Activated CD4-positive, alpha-beta T cell treated with anti-CD3 and anti-CD28 coated beads, Interleukin-2, amount 10 ng/mL, durations not matched to agents 7 days and 5 days (primary cell): ENCODE data around the gene NRN1. TPM values are rescaled to one million over a fixed set of nuclear protein-coding genes. Genes with fewer than 3 reads are reported as not detected.
A peak's percentile ranks its signal among the peaks of the same experiment; 100 is the strongest.

Source experiments
- CTCF ChIA-PET: fragments of 350-600 bp; sonication (Branson Sonifier 250); formaldehyde crosslinking; loops from one replicate; lab custom pipeline; 2021; ENCODE audit warnings: antibody characterized with exemption; lab: Charles Lee
- POLR2A ChIA-PET: fragments of 350-600 bp; sonication (Branson Sonifier 250); formaldehyde crosslinking; loops from one replicate; lab custom pipeline; 2021; ENCODE audit warnings: antibody characterized with exemption; lab: Charles Lee
- DNase-seq: peaks from one replicate; pipeline ENCODE4 v3.0.0-alpha.2; 2020
- H3K27ac Mint-ChIP-seq: one replicate; pipeline ENCODE4 v1.8.0; 2021; ENCODE audit warnings: mild to moderate bottlenecking, moderate library complexity, mixed read lengths
- H3K27me3 Mint-ChIP-seq: one replicate; pipeline ENCODE4 v1.8.0; 2021; ENCODE audit warnings: mixed read lengths
- H3K36me3 Mint-ChIP-seq: one replicate; pipeline ENCODE4 v1.8.0; 2021; ENCODE audit warnings: low read depth, mixed read lengths
- H3K4me1 Mint-ChIP-seq: one replicate; pipeline ENCODE4 v1.8.0; 2021; ENCODE audit warnings: mixed read lengths
- H3K4me3 Mint-ChIP-seq: one replicate; pipeline ENCODE4 v1.8.0; 2021; ENCODE audit warnings: mild to moderate bottlenecking, moderate library complexity, mixed read lengths
- H3K9me3 Mint-ChIP-seq: one replicate; pipeline ENCODE4 v1.8.0; 2021; ENCODE audit warnings: mixed read lengths
- total RNA-seq, 2 experiments: library from RNA; stranded (reverse); gene quantifications; one replicate each; pipeline ENCODE4 v1.2.3, GENCODE V29; 2021

The NRN1 gene
- total RNA-seq, 2 experiments from 2014 or later: 7.0 to 8.7 TPM

GRCh38 chr6:6007366-6008088 lies 802 bp upstream of the NRN1 start:
- CTCF ChIA-PET: interaction anchor here (0.6 to 1.3 kb wide), 2 partner anchors 22 to 530 kb away, joined by 3 read pairs; no protein-coding TSS in a partner anchor
- H3K4me1 Mint-ChIP-seq: peaks cover 57% of the 10 kb centered on the region
- peaks cover 79% of the 10 kb centered on the region for H3K27me3 Mint-ChIP-seq
- POLR2A ChIA-PET: interaction anchor here (0.7 kb wide), 1 partner anchor 63 kb away, joined by 4 read pairs; no protein-coding TSS in a partner anchor
- H3K36me3 Mint-ChIP-seq: peaks cover 16% of the 10 kb centered on the region
- H3K9me3 Mint-ChIP-seq: peaks cover 3% of the 10 kb centered on the region
- peak overlapping the region; percentile 76 for H3K4me3 Mint-ChIP-seq
- DNase-seq: peak; percentile 48
- H3K27ac Mint-ChIP-seq: peak overlapping the region; percentile 79

GRCh38 chr6:6006006-6006427 lies 708 bp downstream of the NRN1 start:
- H3K9me3 Mint-ChIP-seq: peaks cover 3% of the 10 kb centered on the region
- H3K27me3 Mint-ChIP-seq: peaks cover 80% of the 10 kb centered on the region
- peak overlapping the region; percentile 80 for H3K27ac Mint-ChIP-seq
- ChIA-PET POLR2A (no interaction called here), CTCF (no interaction called here)
- peaks cover 22% of the 10 kb centered on the region for H3K36me3 Mint-ChIP-seq
- H3K4me1 Mint-ChIP-seq: peaks cover 65% of the 10 kb centered on the region
- no peak for DNase-seq
- H3K4me3 Mint-ChIP-seq: peak overlapping the region; percentile 76

- H3K36me3 Mint-ChIP-seq: peaks cover 24% of the 10 kb centered on the region
- H3K4me1 Mint-ChIP-seq: peaks cover 66% of the 10 kb centered on the region
These were observed 1.4 kb downstream of the NRN1 start for GRCh38 chr6:6005051-6006005.

GRCh38 chr6:6004390-6004995 lies 2.2 kb downstream of the NRN1 start:
- CTCF ChIA-PET: interaction anchor here (1.5 kb wide), 1 partner anchor 10 kb away, joined by 4 read pairs; no protein-coding TSS in a partner anchor
- POLR2A ChIA-PET: no interaction called here
- peak overlapping the region; percentile 76 for H3K27ac Mint-ChIP-seq
- peaks cover 32% of the 10 kb centered on the region for H3K36me3 Mint-ChIP-seq
- H3K4me3 Mint-ChIP-seq: peak overlapping the region; percentile 76
- peaks cover 74% of the 10 kb centered on the region for H3K4me1 Mint-ChIP-seq
- DNase-seq: no peak
- H3K27me3 Mint-ChIP-seq: peaks cover 87% of the 10 kb centered on the region
- peaks cover 8% of the 10 kb centered on the region for H3K9me3 Mint-ChIP-seq

More at GRCh38 chr6:6005051-6006005, 1.4 kb downstream of the NRN1 start:
- Mint-ChIP-seq H3K9me3 (peaks cover 4% of the 10 kb centered on the region), H3K4me3 (peak overlapping the region; percentile 76), H3K27ac (peak overlapping the region; percentile 80), H3K27me3 (peaks cover 83% of the 10 kb centered on the region)
- POLR2A ChIA-PET: no interaction called here
- CTCF ChIA-PET: no interaction called here
- no peak for DNase-seq

GRCh38 chr6:6003621-6004366 lies 2.9 kb downstream of the NRN1 start:
- peak; percentile 46 for DNase-seq
- POLR2A ChIA-PET: interaction anchor here (0.7 kb wide), 1 partner anchor 444 kb away, joined by 3 read pairs; no protein-coding TSS in a partner anchor
- Mint-ChIP-seq H3K27ac (peak overlapping the region; percentile 76), H3K4me1 (peaks cover 74% of the 10 kb centered on the region), H3K27me3 (peaks cover 87% of the 10 kb centered on the region), H3K36me3 (peaks cover 35% of the 10 kb centered on the region), H3K9me3 (peaks cover 8% of the 10 kb centered on the region), H3K4me3 (peak overlapping the region; percentile 76)
- CTCF ChIA-PET: interaction anchor here (1.2 to 1.5 kb wide), 2 partner anchors 9 to 17 kb away, joined by 3 to 4 read pairs; no protein-coding TSS in a partner anchor

- POLR2A ChIA-PET: interaction anchor here (0.7 kb wide), 1 partner anchor 443 kb away, joined by 3 read pairs; no protein-coding TSS in a partner anchor
- Mint-ChIP-seq H3K9me3 (peaks cover 8% of the 10 kb centered on the region), H3K4me1 (peaks cover 77% of the 10 kb centered on the region), H3K27me3 (peaks cover 91% of the 10 kb centered on the region), H3K27ac (peak overlapping the region; percentile 63), H3K36me3 (peaks cover 37% of the 10 kb centered on the region), H3K4me3 (peak overlapping the region; percentile 76)
- DNase-seq: no peak
- CTCF ChIA-PET: interaction anchor here (0.6 to 1.5 kb wide), 3 partner anchors 9 to 156 kb away, joined by 3 to 4 read pairs (median 3); no protein-coding TSS in a partner anchor
These were observed 3.7 kb downstream of the NRN1 start for GRCh38 chr6:6002848-6003620.

- peak overlapping the region; percentile 76 for H3K4me3 Mint-ChIP-seq
- ChIA-PET CTCF (interaction anchor here (0.6 kb wide), 1 partner anchor 157 kb away, joined by 3 read pairs; no protein-coding TSS in a partner anchor), POLR2A (no interaction called here)
- peaks cover 8% of the 10 kb centered on the region for H3K9me3 Mint-ChIP-seq
- no peak for DNase-seq
- H3K27ac Mint-ChIP-seq: peak overlapping the region; percentile 73
- peaks cover 77% of the 10 kb centered on the region for H3K4me1 Mint-ChIP-seq
- H3K36me3 Mint-ChIP-seq: peaks cover 37% of the 10 kb centered on the region
- peaks cover 91% of the 10 kb centered on the region for H3K27me3 Mint-ChIP-seq
These were observed 4.5 kb downstream of the NRN1 start for GRCh38 chr6:6002005-6002847.

- H3K4me3 Mint-ChIP-seq: peak overlapping the region; percentile 76
- no peak for DNase-seq
- peaks cover 38% of the 10 kb centered on the region for H3K36me3 Mint-ChIP-seq
- peak overlapping the region; percentile 73 for H3K27ac Mint-ChIP-seq
- peaks cover 90% of the 10 kb centered on the region for H3K27me3 Mint-ChIP-seq
- CTCF ChIA-PET: no interaction called here
- peaks cover 76% of the 10 kb centered on the region for H3K4me1 Mint-ChIP-seq
- H3K9me3 Mint-ChIP-seq: peaks cover 8% of the 10 kb centered on the region
- POLR2A ChIA-PET: no interaction called here
These were observed 5.3 kb downstream of the NRN1 start for GRCh38 chr6:6001443-6001842.

GRCh38 chr6:5999688-6000608 lies 6.8 kb downstream of the NRN1 start:
- peaks cover 41% of the 10 kb centered on the region for H3K36me3 Mint-ChIP-seq
- peak overlapping the region; percentile 46 for H3K4me3 Mint-ChIP-seq
- CTCF ChIA-PET: no interaction called here
- no peak for DNase-seq
- peaks cover 77% of the 10 kb centered on the region for H3K4me1 Mint-ChIP-seq
- peaks cover 90% of the 10 kb centered on the region for H3K27me3 Mint-ChIP-seq
- H3K27ac Mint-ChIP-seq: peak overlapping the region; percentile 68
- peaks cover 5% of the 10 kb centered on the region for H3K9me3 Mint-ChIP-seq
- POLR2A ChIA-PET: no interaction called here
